ENCODE results near the gene CERS1.
A peak's percentile ranks its signal among the peaks of the same experiment; 100 is the strongest.

Gene CERS1

GRCh38 chr19:18851673-18852325, 44.2 kb downstream of the CERS1 start:
- WGBS (ENCODE audit: extremely low coverage, insufficient coverage, low lambda C conversion rate): no CpG with 5 or more reads among the region's 31 CpGs
- no peak overlapping the region for H3K4me3 ChIP-seq (ENCODE audit: low read length)
- H2BK15ac ChIP-seq (replicated peaks; ENCODE audit: low read depth): no peak overlapping the region
- H4K8ac ChIP-seq (ENCODE audit: low read depth, low read length): no peak overlapping the region
- H3K27me3 ChIP-seq (ENCODE audit: insufficient read depth, low read length, poor library complexity): no peaks in the 10 kb centered on the region
- H3K79me1 ChIP-seq (ENCODE audit: low read length): peaks cover 22% of the 10 kb centered on the region
- H4K5ac ChIP-seq (ENCODE audit: low read length): no peak overlapping the region
- H2BK120ac ChIP-seq (ENCODE audit: low read depth, low read length): no peak overlapping the region
- peaks cover 15% of the 10 kb centered on the region for H3K79me2 ChIP-seq (ENCODE audit: control insufficient read depth, insufficient read depth, low read length)
- no peak overlapping the region for H3K4me2 ChIP-seq (ENCODE audit: low read length)
- H3K23ac ChIP-seq (ENCODE audit: low read length): no peak overlapping the region
- no peak overlapping the region for H2AK5ac ChIP-seq (ENCODE audit: low read length)
- H3K9ac ChIP-seq (ENCODE audit: low read length): no peak overlapping the region
- no peak overlapping the region for H3K27ac ChIP-seq (ENCODE audit: low read depth, low read length)
- H3K4me1 ChIP-seq (ENCODE audit: control insufficient read depth, low read depth, low read length): no peaks in the 10 kb centered on the region
- H3K4ac ChIP-seq (ENCODE audit: low read depth, low read length): no peak overlapping the region
- no peak overlapping the region for H3K18ac ChIP-seq (ENCODE audit: low read length)
- peaks cover 18% of the 10 kb centered on the region for H3K36me3 ChIP-seq (ENCODE audit: control insufficient read depth, insufficient read depth, low read length)
- H2BK5ac ChIP-seq (ENCODE audit: low read length): no peak overlapping the region
- H3K56ac ChIP-seq (ENCODE audit: low read length): no peak overlapping the region
- DNase-seq: no peak

DNA sequence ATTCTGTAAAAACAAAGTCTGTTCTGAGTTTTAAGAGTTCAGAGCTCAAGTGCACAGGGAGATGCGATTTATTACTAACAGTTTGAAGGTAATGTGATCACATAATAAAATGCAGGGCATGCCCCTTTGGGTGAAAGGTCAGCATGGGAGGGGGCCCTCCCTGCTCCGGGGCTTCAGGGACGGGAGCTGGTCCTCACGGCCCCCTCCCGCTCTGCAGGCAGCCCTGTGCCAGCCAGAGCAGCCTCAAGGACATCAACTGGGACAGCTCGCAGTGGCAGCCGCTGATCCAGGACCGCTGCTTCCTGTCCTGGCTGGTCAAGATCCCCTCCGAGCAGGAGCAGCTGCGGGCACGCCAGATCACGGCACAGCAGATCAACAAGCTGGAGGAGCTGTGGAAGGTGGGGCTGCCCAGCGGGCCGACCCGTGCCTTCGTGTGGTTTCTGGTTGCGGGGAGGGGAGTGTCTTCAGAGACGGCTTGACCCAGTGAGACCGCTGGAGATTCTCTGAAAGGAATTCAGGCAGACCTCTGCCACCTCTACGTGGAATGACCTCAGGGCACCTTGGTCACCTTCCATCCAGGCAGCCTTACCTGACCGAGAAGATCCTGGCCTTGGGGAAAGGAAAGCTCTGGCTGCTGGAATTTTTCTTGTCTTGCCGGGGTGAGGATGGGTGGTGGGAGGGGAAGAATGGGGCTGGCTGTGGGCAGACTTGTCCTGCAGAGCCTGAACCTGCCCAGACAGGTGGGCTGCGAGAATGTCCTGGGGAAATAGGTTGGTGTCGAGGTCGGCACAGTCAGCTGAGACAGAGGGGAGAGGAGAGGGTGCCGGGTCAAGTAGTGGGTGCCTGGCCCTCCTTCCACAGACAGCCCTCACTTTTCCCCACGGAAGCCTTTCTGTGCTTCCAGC, 45.2 kb downstream of the CERS1 start:
- Histone ChIP-seq H4K5ac (ENCODE audit: low read length) (no peak overlapping the region), H3K9ac (ENCODE audit: low read length) (no peak overlapping the region), H3K4me1 (ENCODE audit: control insufficient read depth, low read depth, low read length) (no peaks in the 10 kb centered on the region), H2BK5ac (ENCODE audit: low read length) (no peak overlapping the region), H3K4ac (ENCODE audit: low read depth, low read length) (no peak overlapping the region), H2AK5ac (ENCODE audit: low read length) (no peak overlapping the region), H2BK15ac (replicated peaks; ENCODE audit: low read depth) (no peak overlapping the region), H3K36me3 (ENCODE audit: control insufficient read depth, insufficient read depth, low read length) (peaks cover 12% of the 10 kb centered on the region), H3K27ac (ENCODE audit: low read depth, low read length) (no peak overlapping the region), H3K27me3 (ENCODE audit: insufficient read depth, low read length, poor library complexity) (no peaks in the 10 kb centered on the region), H3K79me2 (ENCODE audit: control insufficient read depth, insufficient read depth, low read length) (peaks cover 18% of the 10 kb centered on the region), H3K4me2 (ENCODE audit: low read length) (no peak overlapping the region), H3K56ac (ENCODE audit: low read length) (no peak overlapping the region), H4K8ac (ENCODE audit: low read depth, low read length) (no peak overlapping the region), H3K18ac (ENCODE audit: low read length) (no peak overlapping the region), H3K23ac (ENCODE audit: low read length) (no peak overlapping the region), H2BK120ac (ENCODE audit: low read depth, low read length) (no peak overlapping the region), H3K79me1 (ENCODE audit: low read length) (peaks cover 26% of the 10 kb centered on the region), H3K4me3 (ENCODE audit: low read length) (no peak overlapping the region)
- no CpG with 5 or more reads among the region's 27 CpGs for WGBS (ENCODE audit: extremely low coverage, insufficient coverage, low lambda C conversion rate)
- DNase-seq: no peak

DNA sequence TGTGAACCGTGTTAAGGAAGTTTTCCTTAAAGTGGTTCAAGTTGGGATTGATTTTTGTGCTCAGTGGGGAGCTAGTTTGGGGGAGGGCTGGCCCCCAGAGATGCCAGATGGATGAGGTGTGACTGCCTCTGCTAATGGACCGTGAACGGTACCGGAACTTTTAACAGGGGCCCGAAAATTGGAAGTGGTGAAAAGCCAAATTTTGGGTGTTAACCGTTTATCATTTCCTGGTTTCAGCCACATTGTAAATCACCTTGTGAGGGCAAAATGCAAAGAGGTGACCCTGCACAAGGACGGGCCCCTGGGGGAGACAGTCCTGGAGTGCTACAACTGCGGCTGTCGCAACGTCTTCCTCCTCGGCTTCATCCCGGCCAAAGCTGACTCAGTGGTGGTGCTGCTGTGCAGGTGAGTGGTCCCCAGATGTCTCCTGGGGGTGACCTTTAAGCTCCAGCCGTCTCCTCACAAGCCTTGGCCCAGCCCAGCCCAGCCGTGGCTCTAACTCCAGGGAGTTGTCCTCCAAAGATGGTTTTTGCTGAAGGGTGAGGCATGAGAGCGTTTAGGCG, 46.0 kb downstream of the CERS1 start:
- WGBS (ENCODE audit: extremely low coverage, insufficient coverage, low lambda C conversion rate): no CpG with 5 or more reads among the region's 16 CpGs
- no peak overlapping the region for H3K23ac ChIP-seq (ENCODE audit: low read length)
- no peak overlapping the region for H3K18ac ChIP-seq (ENCODE audit: low read length)
- no peaks in the 10 kb centered on the region for H3K27me3 ChIP-seq (ENCODE audit: insufficient read depth, low read length, poor library complexity)
- no peak overlapping the region for H2BK5ac ChIP-seq (ENCODE audit: low read length)
- no peak overlapping the region for H2AK5ac ChIP-seq (ENCODE audit: low read length)
- peaks cover 31% of the 10 kb centered on the region for H3K79me1 ChIP-seq (ENCODE audit: low read length)
- peaks cover 9% of the 10 kb centered on the region for H3K36me3 ChIP-seq (ENCODE audit: control insufficient read depth, insufficient read depth, low read length)
- no peak overlapping the region for H2BK15ac ChIP-seq (replicated peaks; ENCODE audit: low read depth)
- DNase-seq: no peak
- no peak overlapping the region for H4K8ac ChIP-seq (ENCODE audit: low read depth, low read length)
- no peak overlapping the region for H3K56ac ChIP-seq (ENCODE audit: low read length)
- no peak overlapping the region for H3K27ac ChIP-seq (ENCODE audit: low read depth, low read length)
- peaks cover 22% of the 10 kb centered on the region for H3K79me2 ChIP-seq (ENCODE audit: control insufficient read depth, insufficient read depth, low read length)
- H3K4me1 ChIP-seq (ENCODE audit: control insufficient read depth, low read depth, low read length): no peaks in the 10 kb centered on the region
- H4K5ac ChIP-seq (ENCODE audit: low read length): no peak overlapping the region
- H3K4me2 ChIP-seq (ENCODE audit: low read length): no peak overlapping the region
- no peak overlapping the region for H2BK120ac ChIP-seq (ENCODE audit: low read depth, low read length)
- peak overlapping the region; percentile 22 for H3K9ac ChIP-seq (ENCODE audit: low read length)
- no peak overlapping the region for H3K4me3 ChIP-seq (ENCODE audit: low read length)
- no peak overlapping the region for H3K4ac ChIP-seq (ENCODE audit: low read depth, low read length)

- Histone ChIP-seq H3K27me3 (ENCODE audit: insufficient read depth, low read length, poor library complexity) (no peaks in the 10 kb centered on the region), H3K36me3 (ENCODE audit: control insufficient read depth, insufficient read depth, low read length) (peaks cover 9% of the 10 kb centered on the region), H3K18ac (ENCODE audit: low read length) (no peak overlapping the region), H3K9ac (ENCODE audit: low read length) (peak overlapping the region; percentile 22), H2AK5ac (ENCODE audit: low read length) (no peak overlapping the region), H3K79me2 (ENCODE audit: control insufficient read depth, insufficient read depth, low read length) (peaks cover 28% of the 10 kb centered on the region), H3K56ac (ENCODE audit: low read length) (no peak overlapping the region), H4K8ac (ENCODE audit: low read depth, low read length) (no peak overlapping the region), H3K4me2 (ENCODE audit: low read length) (no peak overlapping the region), H3K4me1 (ENCODE audit: control insufficient read depth, low read depth, low read length) (no peaks in the 10 kb centered on the region), H2BK120ac (ENCODE audit: low read depth, low read length) (no peak overlapping the region), H3K79me1 (ENCODE audit: low read length) (peaks cover 35% of the 10 kb centered on the region), H2BK5ac (ENCODE audit: low read length) (no peak overlapping the region), H3K27ac (ENCODE audit: low read depth, low read length) (no peak overlapping the region), H3K23ac (ENCODE audit: low read length) (no peak overlapping the region), H4K5ac (ENCODE audit: low read length) (no peak overlapping the region), H3K4ac (ENCODE audit: low read depth, low read length) (no peak overlapping the region), H3K4me3 (ENCODE audit: low read length) (no peak overlapping the region), H2BK15ac (replicated peaks; ENCODE audit: low read depth) (no peak overlapping the region)
- no CpG with 5 or more reads among the region's 23 CpGs for WGBS (ENCODE audit: extremely low coverage, insufficient coverage, low lambda C conversion rate)
- peak; percentile 25 for DNase-seq
Measured at GRCh38 chr19:18848878-18849661, 46.9 kb downstream of the CERS1 start.

- H3K18ac ChIP-seq (ENCODE audit: low read length): no peak overlapping the region
- H3K9ac ChIP-seq (ENCODE audit: low read length): no peak overlapping the region
- H3K27me3 ChIP-seq (ENCODE audit: insufficient read depth, low read length, poor library complexity): no peaks in the 10 kb centered on the region
- H2AK5ac ChIP-seq (ENCODE audit: low read length): no peak overlapping the region
- no peak overlapping the region for H3K4ac ChIP-seq (ENCODE audit: low read depth, low read length)
- WGBS (ENCODE audit: extremely low coverage, insufficient coverage, low lambda C conversion rate): no CpG with 5 or more reads among the region's 24 CpGs
- no peaks in the 10 kb centered on the region for H3K4me1 ChIP-seq (ENCODE audit: control insufficient read depth, low read depth, low read length)
- no peak overlapping the region for H2BK15ac ChIP-seq (replicated peaks; ENCODE audit: low read depth)
- H3K4me3 ChIP-seq (ENCODE audit: low read length): no peak overlapping the region
- no peak overlapping the region for H3K4me2 ChIP-seq (ENCODE audit: low read length)
- no peak overlapping the region for H4K8ac ChIP-seq (ENCODE audit: low read depth, low read length)
- H3K79me1 ChIP-seq (ENCODE audit: low read length): peaks cover 42% of the 10 kb centered on the region
- H3K23ac ChIP-seq (ENCODE audit: low read length): no peak overlapping the region
- no peak for DNase-seq
- no peak overlapping the region for H4K5ac ChIP-seq (ENCODE audit: low read length)
- H3K36me3 ChIP-seq (ENCODE audit: control insufficient read depth, insufficient read depth, low read length): peaks cover 6% of the 10 kb centered on the region
- H3K79me2 ChIP-seq (ENCODE audit: control insufficient read depth, insufficient read depth, low read length): peaks cover 39% of the 10 kb centered on the region
- H3K27ac ChIP-seq (ENCODE audit: low read depth, low read length): no peak overlapping the region
- H2BK120ac ChIP-seq (ENCODE audit: low read depth, low read length): no peak overlapping the region
- no peak overlapping the region for H3K56ac ChIP-seq (ENCODE audit: low read length)
- H2BK5ac ChIP-seq (ENCODE audit: low read length): no peak overlapping the region
Measured at GRCh38 chr19:18847549-18848463, 48.2 kb downstream of the CERS1 start.
